IMR-90 (cell line): Measurements from ENCODE around the gene PLSCR5. TPM values are rescaled to one million over a fixed set of nuclear protein-coding genes. Genes with fewer than 3 reads are reported as not detected.

Experiments used
- ATAC-seq: fragments of 200-7000 bp; cut with Tn5 transposase; 2 replicates; pipeline ENCODE4 v1.9.1; 2020; ENCODE audit warnings: low read depth, mild to moderate bottlenecking, moderate library complexity
- BruUV-seq: library from RNA; stranded (reverse); fragments of 400-500 nt; replicated peaks from 2 replicates; lab custom pipeline; 2021; lab: Mats Ljungman, UMichigan
- CTCF ChIA-PET: fragments of 300-600 bp; formaldehyde crosslinking; extraction: SDS; loops from one replicate; lab custom pipeline; 2021; ENCODE audit warnings: antibody characterized with exemption; lab: Yijun Ruan, JAX
- POLR2A ChIA-PET: fragments of 300-600 bp; sonication (Branson Sonifier 250); formaldehyde crosslinking; loops from one replicate; lab custom pipeline; 2022; ENCODE audit warnings: antibody characterized with exemption; ENCODE audit not compliant: unreplicated experiment; lab: Charles Lee
- DNase-seq: peaks from one replicate; pipeline ENCODE4 v3.0.0; 2013
- H2AFZ ChIP-seq: replicated peaks from 2 replicates; pipeline ENCODE3; 2013; ENCODE audit warnings: low read length, mild to moderate bottlenecking; ENCODE audit not compliant: poor library complexity
- H2AK5ac ChIP-seq: 2 replicates; pipeline ENCODE4 v1.6.1; 2013; ENCODE audit warnings: low read depth, low read length, inconsistent platforms
- H2AK9ac ChIP-seq: replicated peaks from 2 replicates; pipeline ENCODE3; 2013; ENCODE audit warnings: mild to moderate bottlenecking, low read depth, low read length, moderate library complexity; ENCODE audit not compliant: poor library complexity
- H2BK120ac ChIP-seq: 2 replicates; pipeline ENCODE4 v1.6.1; 2013; ENCODE audit warnings: low read depth, low read length, inconsistent platforms
- H2BK15ac ChIP-seq: 3 replicates; pipeline ENCODE4 v1.6.1; 2013; ENCODE audit warnings: low read depth, low read length, inconsistent platforms
- H2BK20ac ChIP-seq: 2 replicates; pipeline ENCODE4 v1.6.1; 2013; ENCODE audit warnings: low read depth, mild to moderate bottlenecking, inconsistent platforms, low read length, moderate library complexity
- H2BK5ac ChIP-seq: 2 replicates; pipeline ENCODE4 v1.6.1; 2013; ENCODE audit warnings: mild to moderate bottlenecking, low read depth, low read length, inconsistent platforms; ENCODE audit not compliant: poor library complexity, severe bottlenecking
- H3K14ac ChIP-seq: replicated peaks from 2 replicates; pipeline ENCODE4 v1.6.1; 2013; ENCODE audit warnings: low read depth, low read length, inconsistent platforms
- H3K18ac ChIP-seq: 2 replicates; pipeline ENCODE4 v1.6.1; 2013; ENCODE audit warnings: low read depth, low read length, control low read depth
- H3K23ac ChIP-seq: 2 replicates; pipeline ENCODE4 v1.6.1; 2013; ENCODE audit warnings: low read depth, low read length, inconsistent platforms
- H3K27ac ChIP-seq: 2 replicates; pipeline ENCODE4 v1.5.1; 2013; ENCODE audit warnings: mild to moderate bottlenecking, control low read depth, low read length; ENCODE audit not compliant: insufficient read depth
- H3K27me3 ChIP-seq: 2 replicates; pipeline ENCODE4 v1.6.1; 2013; ENCODE audit warnings: low read length; ENCODE audit not compliant: control insufficient read depth, insufficient read depth
- H3K36me3 ChIP-seq: 2 replicates; pipeline ENCODE4 v1.6.1; 2013; ENCODE audit warnings: low read length, mixed read lengths; ENCODE audit not compliant: control insufficient read depth, insufficient read depth
- H3K4ac ChIP-seq: 2 replicates; pipeline ENCODE4 v1.6.1; 2013; ENCODE audit warnings: low read depth, low read length, inconsistent platforms
- H3K4me1 ChIP-seq: 2 replicates; pipeline ENCODE4 v1.6.1; 2013; ENCODE audit warnings: low read length, mixed read lengths; ENCODE audit not compliant: control insufficient read depth, insufficient read depth
- H3K4me2 ChIP-seq: 2 replicates; pipeline ENCODE4 v1.6.1; 2013; ENCODE audit warnings: low read depth, mild to moderate bottlenecking, control low read depth, low read length, moderate library complexity
- H3K4me3 ChIP-seq: 2 replicates; pipeline ENCODE4 v1.5.1; 2013; ENCODE audit warnings: low read depth, mild to moderate bottlenecking, control low read depth, low read length, moderate library complexity; ENCODE audit not compliant: insufficient read depth
- H3K56ac ChIP-seq: 2 replicates; pipeline ENCODE4 v1.6.1; 2013; ENCODE audit warnings: low read length, inconsistent platforms; ENCODE audit not compliant: insufficient read depth; ENCODE audit errors: extremely low read depth
- H3K79me1 ChIP-seq, 2 experiments: 2 replicates each; pipeline ENCODE4 v1.6.1; 2013; ENCODE audit warnings: low read length in 2 of 2, inconsistent platforms in 1 of 2, low read depth in 1 of 2
- H3K9ac ChIP-seq: 2 replicates; pipeline ENCODE4 v1.6.1; 2013; ENCODE audit warnings: low read depth, low read length, control low read depth
- H3K9me1 ChIP-seq: 2 replicates; pipeline ENCODE4 v1.6.1; 2013; ENCODE audit warnings: low read length, inconsistent platforms; ENCODE audit not compliant: insufficient read depth
- H3K9me3 ChIP-seq: 2 replicates; pipeline ENCODE4 v1.6.1; 2013; ENCODE audit warnings: low read length; ENCODE audit not compliant: control insufficient read depth, insufficient read depth
- H4K20me1 ChIP-seq: 2 replicates; pipeline ENCODE4 v1.6.1; 2013; ENCODE audit warnings: low read length, inconsistent platforms; ENCODE audit not compliant: insufficient read depth
- H4K5ac ChIP-seq: 2 replicates; pipeline ENCODE4 v1.6.1; 2013; ENCODE audit warnings: mild to moderate bottlenecking, low read depth, low read length, control low read depth
- H4K8ac ChIP-seq, 2 experiments: 2 replicates each; pipeline ENCODE4 v1.6.1; 2013; ENCODE audit warnings: low read depth in 2 of 2, low read length in 2 of 2, control low read depth in 1 of 2, inconsistent platforms in 1 of 2
- H4K91ac ChIP-seq: 2 replicates; pipeline ENCODE4 v1.6.1; 2013; ENCODE audit warnings: low read depth, low read length, inconsistent platforms; ENCODE audit not compliant: insufficient read depth
- CHD1 ChIP-seq: IDR thresholded peaks from 2 replicates; pipeline ENCODE4 v1.6.1; 2012; ENCODE audit warnings: low read depth, low read length, improper control_type of control experiment
- ELK1 ChIP-seq: fragments of 150-350 bp; IDR thresholded peaks from 2 replicates; pipeline ENCODE4 v1.6.1; 2016; ENCODE audit warnings: low read depth, mild to moderate bottlenecking, low read length, moderate library complexity, borderline replicate concordance
- MAFK ChIP-seq: IDR thresholded peaks from 2 replicates; pipeline ENCODE4 v1.6.1; 2012; ENCODE audit warnings: low read depth, low read length, improper control_type of control experiment
- MAZ ChIP-seq: IDR thresholded peaks from 2 replicates; pipeline ENCODE4 v1.6.1; 2012; ENCODE audit warnings: low read depth, mild to moderate bottlenecking, low read length, improper control_type of control experiment, moderate library complexity, borderline replicate concordance
- MXI1 ChIP-seq: IDR thresholded peaks from 2 replicates; pipeline ENCODE4 v1.6.1; 2012; ENCODE audit warnings: low read depth, mild to moderate bottlenecking, low read length, moderate library complexity, borderline replicate concordance
- RAD21 ChIP-seq: IDR thresholded peaks from 2 replicates; pipeline ENCODE4 v1.6.1; 2012; ENCODE audit warnings: low read length, improper control_type of control experiment
- WGBS, 2 experiments: methylation state at CpG; one replicate each; pipeline versions ENCODE4 v1.1.5 to v1.1.7; 2013; ENCODE audit warnings: missing lambda C conversion rate in 2 of 2; ENCODE audit not compliant: insufficient read length in 1 of 2; ENCODE audit errors: extremely low coverage in 2 of 2; 5-methylcytosine and 5-hydroxymethylcytosine counted together
- dilution Hi-C: fragments of 300-500 bp; cut with HindIII; formaldehyde crosslinking; loops from one replicate; pipeline ENCODE4 v1.14.3; 2018; ENCODE audit warnings: low sequenced_read_pairs; ENCODE audit not compliant: unreplicated experiment
- in situ Hi-C: fragments of 300-500 bp; cut with MboI; formaldehyde crosslinking; loops from 3 replicates; pipeline ENCODE4 v1.14.3; 2019; ENCODE audit warnings: low sequenced_read_pairs, inconsistent platforms, mixed read lengths
- intact Hi-C: fragments of 100-400 bp; cut with micrococcal nuclease; formaldehyde crosslinking; loops from 2 replicates; pipeline ENCODE4 v1.10.0; 2022
- polyA plus RNA-seq, 3 experiments: library from polyadenylated mRNA; depleted of rRNA; stranded (reverse); fragments of >200 nt; gene quantifications; 2 replicates each; pipeline ENCODE4 v1.2.3, GENCODE V29; 2012; ENCODE audit warnings: low replicate concordance in 1 of 3
- total RNA-seq: library from RNA; depleted of rRNA; stranded (reverse); fragments of >200 nt; gene quantifications from 2 replicates; pipeline ENCODE4 v1.2.3, GENCODE V29; 2012

Gene PLSCR5
- total and polyA plus RNA-seq, 2 of the 4 experiments (the other 2 are of a cell fraction): not detected

GRCh38 chr3:146555311-146555710 is 49.8 kb downstream of the PLSCR5 start:
- Histone ChIP-seq H4K20me1 (no peaks in the 10 kb centered on the region), H2BK15ac (no peak overlapping the region), H3K79me1 (no peaks in the 10 kb centered on the region), H3K36me3 (no peaks in the 10 kb centered on the region), H4K91ac (no peak overlapping the region; the same call in 1 of the 2 replicates), H2AK5ac (no peak overlapping the region), H2BK120ac (no peak overlapping the region), H3K18ac (no peak overlapping the region), H3K9ac (no peak overlapping the region), H3K27me3 (no peaks in the 10 kb centered on the region), H3K4me3 (no peak overlapping the region), H3K9me1 (no peaks in the 10 kb centered on the region), H4K5ac (no peak overlapping the region), H2BK20ac (no peak overlapping the region), H3K56ac (no peak overlapping the region), H3K4me1 (no peaks in the 10 kb centered on the region; the same call in none of the 2 replicates), H3K4ac (no peak overlapping the region), H3K23ac (no peak overlapping the region), H4K8ac (no peak overlapping the region), H3K9me3 (no peaks in the 10 kb centered on the region), H2AFZ (no peak overlapping the region), H2AK9ac (no peak overlapping the region), H2BK5ac (no peak overlapping the region), H3K4me2 (no peak overlapping the region), H3K27ac (no peak overlapping the region), H3K14ac (no peak overlapping the region)
- CTCF ChIA-PET: no interaction called here
- WGBS, 2 experiments: no CpG with 5 or more reads among the region's 3 CpGs
- no TSS peak for BruUV-seq
- dilution Hi-C loops: no loop called here
- intact Hi-C loops: no loop called here
- no peak for ATAC-seq
- no peak for DNase-seq
- TF ChIP-seq MAFK (no peak), RAD21 (no peak), MXI1 (no peak), CHD1 (no peak), ELK1 (no peak), MAZ (no peak)
- POLR2A ChIA-PET: no interaction called here
- in situ Hi-C loops: no loop called here
